ENCODE results near the gene FADS2.

FADS2 gene

DNA sequence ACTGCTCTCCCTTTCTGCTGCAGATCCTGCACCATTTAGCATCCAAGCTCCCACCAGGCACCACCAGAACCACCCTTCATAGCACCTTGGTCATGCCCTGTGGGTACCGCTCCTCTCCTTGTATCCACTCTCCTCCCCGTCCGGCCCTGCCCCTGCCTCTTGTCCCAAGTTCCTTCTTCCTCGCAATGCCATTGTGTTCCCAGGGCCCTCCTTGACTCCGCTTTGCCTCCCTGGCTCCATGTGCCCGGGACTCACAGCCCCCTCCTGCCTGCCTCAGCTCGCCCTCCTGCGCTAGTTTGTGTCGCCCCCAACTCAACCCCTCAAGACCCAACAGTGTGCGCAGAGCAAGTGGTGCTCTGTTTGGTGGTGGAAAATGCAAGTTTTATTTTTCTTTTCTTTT lies 10.8 kb downstream of the FADS2 start:
- TF ChIP-seq GATA3 (IDR thresholded peaks at IDR 0.05; ENCODE audit: low read depth, low read length) (no peak), GATA2 (IDR thresholded peaks at IDR 0.05; ENCODE audit: low read depth, low read length) (no peak)

DNA sequence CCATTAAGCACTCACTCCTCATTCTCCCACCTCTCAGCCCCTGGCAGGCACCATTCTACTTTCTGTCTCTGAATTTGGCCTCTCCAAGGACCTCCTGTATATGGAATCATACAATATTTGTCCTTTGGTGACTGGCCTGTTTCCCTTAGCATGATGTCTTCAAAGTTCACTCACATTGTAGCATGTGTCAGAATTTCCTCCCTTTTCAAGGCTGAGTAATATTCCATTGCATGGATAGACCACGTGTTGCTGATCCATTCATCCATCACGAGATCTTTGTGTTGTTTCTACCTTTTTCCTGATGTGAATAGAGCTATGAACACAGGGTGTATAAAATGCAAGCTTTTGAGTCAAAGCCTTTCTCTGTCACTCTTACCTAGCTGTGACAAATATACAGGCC lies 11.6 kb downstream of the FADS2 start:
- TF ChIP-seq GATA2 (IDR thresholded peaks at IDR 0.05; ENCODE audit: low read depth, low read length) (no peak), GATA3 (IDR thresholded peaks at IDR 0.05; ENCODE audit: low read depth, low read length) (no peak)

DNA sequence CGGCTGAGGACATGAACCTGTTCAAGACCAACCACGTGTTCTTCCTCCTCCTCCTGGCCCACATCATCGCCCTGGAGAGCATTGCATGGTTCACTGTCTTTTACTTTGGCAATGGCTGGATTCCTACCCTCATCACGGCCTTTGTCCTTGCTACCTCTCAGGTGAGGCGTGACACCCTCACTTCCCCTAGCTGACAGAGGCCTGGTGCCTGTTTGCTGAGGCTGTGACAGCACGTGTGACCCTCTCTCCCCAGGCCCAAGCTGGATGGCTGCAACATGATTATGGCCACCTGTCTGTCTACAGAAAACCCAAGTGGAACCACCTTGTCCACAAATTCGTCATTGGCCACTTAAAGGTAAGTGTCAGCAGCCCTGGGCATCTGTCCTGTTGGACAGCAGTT lies 12.3 kb downstream of the FADS2 start:
- no peak for TF ChIP-seq GATA3 (IDR thresholded peaks at IDR 0.05; ENCODE audit: low read depth, low read length)

DNA sequence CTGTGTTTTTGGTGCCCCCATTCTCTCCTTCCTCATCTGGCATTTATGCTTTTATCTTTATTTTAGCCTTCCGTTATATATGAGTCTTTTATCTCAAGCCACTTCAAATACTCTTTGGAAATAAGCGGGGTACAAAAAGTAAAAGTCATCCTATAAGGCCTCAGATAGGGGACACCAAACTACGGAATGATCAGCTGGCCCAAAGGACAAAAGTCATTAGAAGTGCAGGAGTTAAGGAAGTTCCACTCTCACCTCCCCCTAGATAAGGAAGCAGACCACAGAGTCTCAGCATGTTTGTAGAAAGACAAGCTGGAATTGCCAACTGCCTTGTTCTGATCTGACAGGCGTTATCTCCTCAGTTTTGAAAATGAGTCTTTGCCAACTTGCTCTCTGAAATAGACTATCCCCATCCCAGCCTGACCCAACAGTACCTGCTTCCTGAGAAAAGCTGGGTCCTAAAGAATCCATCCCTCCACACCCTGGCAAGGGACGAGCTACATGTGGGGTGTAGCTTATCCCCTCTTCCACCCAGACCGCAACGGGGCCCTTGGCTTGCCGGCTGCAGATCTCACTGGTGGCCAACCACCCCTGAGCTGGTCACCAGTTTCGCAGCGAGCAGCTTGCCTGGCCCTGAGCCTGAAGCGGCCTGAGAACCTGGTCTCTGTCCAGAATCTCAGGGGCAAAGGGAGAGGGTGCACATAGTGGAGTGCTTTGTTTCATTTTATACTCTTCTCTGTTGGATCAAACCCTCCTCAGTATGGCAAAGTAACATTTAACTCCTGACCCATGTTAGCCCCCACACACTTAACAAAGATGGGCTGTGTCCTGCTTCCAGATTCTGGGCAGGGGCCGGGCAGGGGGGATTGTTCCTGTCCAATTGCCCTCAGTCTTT lies 13.8 kb downstream of the FADS2 start:
- TF ChIP-seq GATA2 (IDR thresholded peaks at IDR 0.05; ENCODE audit: low read depth, low read length) (no peak), GATA3 (IDR thresholded peaks at IDR 0.05; ENCODE audit: low read depth, low read length) (no peak)

DNA sequence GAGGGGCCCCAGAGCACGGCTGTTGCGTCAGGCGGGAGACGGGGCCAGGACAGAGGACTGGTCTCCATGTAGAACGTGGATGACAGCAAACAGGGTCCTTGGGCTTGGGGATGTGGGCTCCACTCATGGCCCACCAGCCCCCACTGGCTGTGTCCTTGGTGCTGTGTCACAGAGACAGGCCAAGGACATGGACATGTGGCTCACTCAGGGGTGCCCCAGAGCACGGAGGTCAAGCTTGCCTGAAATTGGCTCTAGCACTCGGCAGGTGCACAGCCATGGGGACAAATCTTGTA lies 14.4 kb downstream of the FADS2 start:
- TF ChIP-seq GATA3 (IDR thresholded peaks at IDR 0.05; ENCODE audit: low read depth, low read length) (no peak), GATA2 (IDR thresholded peaks at IDR 0.05; ENCODE audit: low read depth, low read length) (no peak)

DNA sequence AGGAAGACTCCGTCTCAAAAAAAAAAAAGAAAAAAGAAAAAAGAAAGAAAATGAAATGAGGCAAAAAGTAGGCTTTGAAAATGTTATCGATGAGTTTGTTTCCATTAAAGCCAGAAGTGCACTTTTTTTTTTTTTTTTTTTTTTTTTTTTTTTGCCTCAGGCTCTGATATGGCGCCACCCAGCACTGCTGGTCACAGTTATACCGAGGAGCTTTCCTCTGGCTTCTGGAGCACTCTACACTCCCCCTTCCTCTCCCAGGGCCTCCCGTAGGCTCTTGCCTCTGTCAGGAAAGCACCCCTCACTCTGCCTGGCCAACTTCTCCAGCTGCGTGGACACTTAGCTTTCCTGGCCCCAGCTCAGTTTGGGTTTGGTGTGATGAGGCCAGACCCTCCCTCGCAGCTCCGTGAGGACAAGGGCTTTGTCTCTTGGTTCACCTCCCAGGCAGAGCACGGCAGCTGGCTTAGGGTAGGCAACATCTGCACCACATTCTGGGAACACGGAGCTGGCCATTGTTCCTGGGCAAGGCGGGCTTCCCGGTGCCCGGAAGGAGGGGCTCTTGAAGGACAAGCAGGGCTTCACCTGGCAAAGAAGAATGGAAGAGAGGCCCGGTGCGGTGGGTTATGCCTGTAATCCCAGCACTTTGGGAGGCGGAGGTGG lies 16.9 kb downstream of the FADS2 start:
- TF ChIP-seq GATA3 (IDR thresholded peaks at IDR 0.05; ENCODE audit: low read depth, low read length): no peak
- no peak for TF ChIP-seq GATA2 (IDR thresholded peaks at IDR 0.05; ENCODE audit: low read depth, low read length)

DNA sequence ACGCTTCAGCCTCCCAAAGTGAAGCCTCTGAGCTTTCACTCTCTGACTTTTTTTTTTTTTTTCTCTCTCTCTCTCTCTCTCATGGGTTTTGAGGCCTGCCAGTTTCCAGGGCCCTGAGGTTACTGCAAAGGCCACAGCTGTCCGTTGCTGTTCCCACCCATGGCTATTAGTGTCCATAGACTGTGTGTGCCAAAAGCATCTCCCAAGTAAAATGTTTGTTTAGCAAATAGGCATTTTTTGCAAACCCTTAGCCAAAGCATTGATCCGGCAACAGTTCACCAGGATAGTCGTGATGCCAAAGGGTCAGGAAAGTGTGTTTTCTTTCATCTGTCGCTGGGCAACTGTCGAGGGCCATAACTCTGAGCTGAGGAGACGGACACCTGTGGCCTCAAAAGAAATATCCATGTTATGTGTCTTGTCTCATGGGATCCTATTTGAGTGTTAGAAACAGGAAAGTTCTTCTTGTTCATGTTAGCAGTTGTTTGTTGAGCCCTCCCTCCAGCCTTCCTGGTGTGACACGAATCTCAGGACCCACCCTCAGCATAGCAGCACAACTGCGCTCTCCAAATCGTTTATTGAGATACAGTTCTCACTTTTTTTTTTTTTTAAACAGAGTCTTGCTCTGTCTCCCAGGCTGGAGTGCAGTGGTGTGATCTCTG lies 18.4 kb downstream of the FADS2 start:
- TF ChIP-seq GATA3 (IDR thresholded peaks at IDR 0.05; ENCODE audit: low read depth, low read length) (no peak), GATA2 (IDR thresholded peaks at IDR 0.05; ENCODE audit: low read depth, low read length) (no peak)

DNA sequence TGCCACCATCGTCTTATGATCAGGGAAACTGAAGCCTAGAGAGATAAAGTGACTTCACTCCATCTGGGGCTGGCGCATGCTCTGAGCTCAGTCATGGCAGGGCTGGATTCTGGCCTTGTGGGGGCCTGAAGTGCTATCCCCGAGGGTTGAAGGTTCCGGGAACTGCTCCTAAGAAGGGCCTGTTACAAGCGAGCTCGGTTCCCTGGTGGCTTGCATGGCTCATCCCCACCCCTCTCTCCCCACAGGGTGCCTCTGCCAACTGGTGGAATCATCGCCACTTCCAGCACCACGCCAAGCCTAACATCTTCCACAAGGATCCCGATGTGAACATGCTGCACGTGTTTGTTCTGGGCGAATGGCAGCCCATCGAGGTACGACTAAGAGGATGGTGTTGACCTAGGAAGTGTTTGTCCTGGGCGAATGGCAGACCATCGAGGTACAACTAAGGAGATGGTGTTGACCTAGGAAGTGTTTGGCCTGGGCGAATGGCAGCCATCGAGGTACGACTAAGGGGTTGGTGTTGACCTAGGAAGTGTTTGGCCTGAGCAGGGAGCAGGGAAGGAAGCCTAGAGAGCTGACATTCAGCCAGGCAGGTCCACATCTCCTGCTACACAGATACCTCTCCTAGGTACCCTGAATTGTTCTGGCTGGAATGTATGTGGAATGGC lies 19.9 kb downstream of the FADS2 start:
- no peak for TF ChIP-seq GATA2 (IDR thresholded peaks at IDR 0.05; ENCODE audit: low read depth, low read length)
- no peak for TF ChIP-seq GATA3 (IDR thresholded peaks at IDR 0.05; ENCODE audit: low read depth, low read length)

DNA sequence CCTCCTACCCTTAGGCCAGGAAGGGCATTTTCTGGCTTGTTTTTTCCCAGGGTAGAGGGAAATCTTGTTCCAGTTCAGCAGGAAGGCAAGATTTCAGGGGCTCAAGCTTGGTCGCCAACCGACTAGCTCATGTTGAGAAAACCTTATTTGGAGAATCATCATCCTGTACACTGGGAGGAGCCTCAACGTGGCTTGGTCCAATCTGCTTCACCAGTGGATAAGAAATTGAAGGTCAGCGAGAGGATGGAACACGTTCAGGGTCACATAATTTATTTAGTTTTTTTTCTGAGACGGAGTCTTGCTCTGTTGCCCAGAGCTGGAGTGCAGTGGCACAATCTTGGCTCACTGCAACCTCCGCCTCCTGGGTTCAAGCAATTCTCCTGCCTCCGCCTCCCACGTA lies 20.5 kb downstream of the FADS2 start:
- TF ChIP-seq GATA2 (IDR thresholded peaks at IDR 0.05; ENCODE audit: low read depth, low read length): no peak
- no peak for TF ChIP-seq GATA3 (IDR thresholded peaks at IDR 0.05; ENCODE audit: low read depth, low read length)

DNA sequence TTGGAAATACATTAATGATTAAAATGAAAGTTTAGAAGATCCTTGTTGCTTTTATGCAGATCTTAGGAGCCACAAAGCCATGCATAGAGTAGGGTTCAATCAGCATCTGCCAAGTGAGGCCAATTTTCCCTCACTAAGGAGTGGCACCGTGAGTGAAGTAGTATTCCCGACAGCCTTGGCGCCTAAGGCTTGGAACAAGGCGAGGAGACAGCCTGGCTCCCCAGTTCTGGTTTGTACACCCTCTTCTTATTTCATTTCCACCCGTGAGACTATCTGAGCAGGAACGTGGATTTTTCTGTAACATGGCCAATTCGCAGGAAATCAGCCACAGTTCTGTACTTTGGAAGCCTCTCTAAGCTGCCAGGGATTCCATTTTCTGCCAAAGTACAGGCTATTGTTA lies 22.6 kb downstream of the FADS2 start:
- no peak for TF ChIP-seq GATA3 (IDR thresholded peaks at IDR 0.05; ENCODE audit: low read depth, low read length)
- no peak for TF ChIP-seq GATA2 (IDR thresholded peaks at IDR 0.05; ENCODE audit: low read depth, low read length)

DNA sequence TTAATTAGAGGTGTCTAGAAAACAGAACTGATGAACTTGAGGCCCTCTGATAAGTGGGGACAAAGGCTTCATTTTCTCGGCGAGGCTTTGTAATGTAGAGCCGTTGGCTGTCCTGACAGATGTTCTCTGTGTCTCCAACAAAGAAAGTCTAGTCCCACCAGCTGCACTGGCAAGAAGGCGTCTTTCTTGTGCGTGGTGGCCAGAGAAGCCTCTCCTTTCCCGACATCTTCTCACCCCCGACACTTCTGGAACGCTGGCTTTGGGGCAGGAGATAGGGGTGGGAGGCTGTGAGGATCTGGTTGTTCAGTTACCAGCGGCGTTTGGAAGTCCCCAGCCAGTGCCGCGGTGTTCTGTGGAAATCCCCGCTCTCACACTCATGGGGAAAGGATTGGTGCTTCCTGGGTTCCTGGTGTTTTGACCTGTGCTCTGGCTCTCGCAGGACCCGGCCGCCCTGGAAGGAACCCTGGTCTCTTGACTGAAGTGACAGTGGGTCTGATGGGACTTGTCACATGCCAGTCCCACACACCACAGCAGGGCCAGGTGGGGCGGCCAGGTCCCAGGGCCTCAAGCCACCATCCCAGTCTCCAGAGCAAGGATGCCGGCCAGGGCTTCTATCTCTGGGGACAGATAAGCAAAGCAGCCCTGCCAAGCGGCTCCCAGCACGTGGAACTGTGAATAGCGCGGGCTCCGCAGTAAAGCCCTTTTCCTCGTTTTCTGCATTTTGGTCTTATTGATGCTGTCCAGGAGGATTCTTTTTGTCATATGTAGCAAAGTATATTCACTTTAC lies 23.2 kb downstream of the FADS2 start:
- TF ChIP-seq GATA3 (IDR thresholded peaks at IDR 0.05; ENCODE audit: low read depth, low read length) (no peak), GATA2 (IDR thresholded peaks at IDR 0.05; ENCODE audit: low read depth, low read length) (no peak)

DNA sequence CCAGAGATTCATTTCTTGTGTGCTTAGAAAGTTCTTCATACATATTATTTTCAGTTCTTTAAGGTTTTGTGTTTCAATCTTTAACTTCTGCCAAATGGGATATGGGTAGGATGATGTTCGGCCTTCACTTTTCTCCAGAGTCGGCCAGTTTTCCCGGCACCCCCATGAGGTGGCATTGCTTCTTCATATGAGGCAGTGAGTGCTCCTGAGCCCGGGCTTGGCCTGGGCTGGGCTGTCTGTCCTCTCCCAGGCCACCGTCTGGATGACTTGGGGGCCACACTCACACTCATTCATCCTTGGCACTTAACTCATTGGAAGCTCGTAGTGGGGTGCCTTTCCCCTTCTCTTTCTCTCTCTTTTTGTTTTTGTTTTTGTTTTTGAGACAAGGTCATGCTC lies 23.8 kb downstream of the FADS2 start:
- TF ChIP-seq GATA2 (IDR thresholded peaks at IDR 0.05; ENCODE audit: low read depth, low read length) (no peak), GATA3 (IDR thresholded peaks at IDR 0.05; ENCODE audit: low read depth, low read length) (no peak)

DNA sequence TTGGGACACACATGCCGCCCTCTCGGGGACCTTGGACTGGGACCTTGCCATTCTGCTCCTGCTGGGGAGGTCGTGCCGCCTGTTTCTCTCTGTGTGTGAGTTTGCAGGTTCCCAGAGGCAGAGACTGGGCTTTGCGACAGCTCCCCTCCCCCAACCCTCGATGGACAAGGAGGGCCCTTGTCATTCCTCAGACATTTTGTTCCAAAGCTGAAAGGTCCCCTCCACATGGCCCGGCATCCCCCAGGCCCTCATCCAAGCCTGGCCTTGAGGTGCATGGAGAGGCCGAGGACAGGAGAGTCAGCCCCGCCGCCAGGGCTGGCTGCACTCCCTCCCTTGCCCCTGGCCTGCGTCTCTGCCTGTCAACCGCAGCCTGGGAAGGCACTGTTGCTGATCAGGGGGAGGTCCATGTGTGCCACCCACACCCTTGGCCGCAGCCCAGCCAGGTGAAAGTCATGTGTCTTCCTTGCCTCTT lies 25.6 kb downstream of the FADS2 start:
- TF ChIP-seq GATA2 (IDR thresholded peaks at IDR 0.05; ENCODE audit: low read depth, low read length) (no peak), GATA3 (IDR thresholded peaks at IDR 0.05; ENCODE audit: low read depth, low read length) (no peak)
